HEK293T (cell line): Measurements from ENCODE around the gene TSPAN2.

Source experiments
- ARNT ChIP-seq: fragments of 450-650 bp; IDR thresholded peaks from 2 replicates; pipeline ENCODE4 v1.6.1; 2017; ENCODE audit warnings: mild to moderate bottlenecking
- FOXK2 ChIP-seq: fragments of 450-650 bp; IDR thresholded peaks from 2 replicates; pipeline ENCODE4 v1.6.1; 2016; ENCODE audit warnings: mild to moderate bottlenecking
- FOXM1 ChIP-seq: fragments of 450-650 bp; IDR thresholded peaks from 2 replicates; pipeline ENCODE4 v1.6.1; 2017; ENCODE audit warnings: mild to moderate bottlenecking, borderline replicate concordance
- LEF1 ChIP-seq: fragments of 450-650 bp; IDR thresholded peaks from 2 replicates; pipeline ENCODE4 v1.6.1; 2017; ENCODE audit warnings: mild to moderate bottlenecking, borderline replicate concordance
- NFRKB ChIP-seq: fragments of 450-650 bp; IDR thresholded peaks from 2 replicates; pipeline ENCODE4 v1.6.1; 2016; ENCODE audit warnings: mild to moderate bottlenecking, moderate library complexity
- SP1 ChIP-seq: fragments of 450-650 bp; IDR thresholded peaks from 2 replicates; pipeline ENCODE4 v1.6.1; 2017
- SUZ12 ChIP-seq: fragments of 450-650 bp; IDR thresholded peaks from 2 replicates; pipeline ENCODE4 v1.6.1; 2016; ENCODE audit warnings: mild to moderate bottlenecking

DNA sequence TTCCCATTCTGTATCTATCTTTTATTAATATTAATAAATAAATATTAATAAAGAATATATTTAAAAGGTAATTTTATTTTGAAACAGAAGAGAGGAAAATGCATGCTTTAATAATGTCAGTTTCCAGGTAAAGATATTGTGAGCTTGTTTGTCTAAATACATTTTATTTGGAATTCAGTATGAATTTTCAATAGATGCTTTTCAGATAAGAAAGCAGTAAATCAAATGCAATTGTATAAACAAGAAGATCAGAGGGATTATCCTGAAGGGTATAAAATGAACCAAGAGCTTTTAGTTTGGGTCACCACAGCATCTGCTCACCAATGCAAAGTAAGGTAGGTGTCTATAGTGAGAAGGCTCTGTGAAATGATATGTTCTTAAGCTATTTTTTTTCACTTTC is 59.8 kb downstream of the TSPAN2 start, which contains the start of gene TSHB:
- TF ChIP-seq SUZ12 (no peak), NFRKB (no peak), LEF1 (no peak), ARNT (no peak), FOXM1 (no peak), FOXK2 (no peak), SP1 (no peak)
